ENCODE results near the gene RAB11FIP3. TPM values are rescaled to one million over a fixed set of nuclear protein-coding genes. Genes with fewer than 3 reads are reported as not detected.

Gene RAB11FIP3
- polyA plus RNA-seq, 1 donor, result 127 TPM

DNA sequence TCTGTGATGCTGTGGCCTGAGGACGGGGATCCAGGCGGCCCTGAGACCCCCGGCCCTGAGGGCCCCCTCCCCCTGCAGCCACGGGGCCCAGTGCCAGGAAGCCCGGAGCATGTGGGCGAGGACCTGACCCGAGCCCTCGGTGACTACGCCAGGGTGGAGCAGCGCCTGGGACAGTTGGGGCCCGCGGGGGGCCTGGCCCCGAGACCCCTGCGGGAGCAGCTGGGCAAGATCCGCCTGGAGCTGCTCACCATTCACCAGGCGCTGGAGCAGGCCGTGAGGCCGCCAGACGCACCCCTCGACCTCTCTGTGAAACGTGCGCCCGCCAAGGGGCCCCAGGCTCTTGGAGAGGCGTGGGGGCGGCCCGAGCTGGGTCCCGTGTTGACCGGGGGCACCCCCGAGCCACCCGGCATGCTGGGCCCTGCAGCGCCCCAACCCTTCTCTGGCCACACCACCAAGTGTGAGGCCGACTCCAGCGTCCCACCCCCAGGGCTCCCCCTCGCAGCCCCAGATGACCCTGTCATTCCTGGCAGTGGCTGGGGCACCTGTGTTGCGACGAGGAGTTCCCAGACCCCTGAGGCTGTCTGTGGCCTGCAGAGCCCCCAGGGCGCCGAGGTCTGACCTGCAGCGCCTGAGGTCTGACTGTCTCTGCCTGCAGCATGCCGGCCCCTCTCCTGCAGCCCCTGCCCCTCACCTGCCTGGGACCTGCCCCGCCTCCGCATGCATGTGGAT lies 139.4 kb downstream of the RAB11FIP3 start:
- DNase-seq, result no peak

GRCh38 chr16:565419-566330 lies 140.2 kb downstream of the RAB11FIP3 start:
- DNase-seq, result peak; percentile 85

DNA sequence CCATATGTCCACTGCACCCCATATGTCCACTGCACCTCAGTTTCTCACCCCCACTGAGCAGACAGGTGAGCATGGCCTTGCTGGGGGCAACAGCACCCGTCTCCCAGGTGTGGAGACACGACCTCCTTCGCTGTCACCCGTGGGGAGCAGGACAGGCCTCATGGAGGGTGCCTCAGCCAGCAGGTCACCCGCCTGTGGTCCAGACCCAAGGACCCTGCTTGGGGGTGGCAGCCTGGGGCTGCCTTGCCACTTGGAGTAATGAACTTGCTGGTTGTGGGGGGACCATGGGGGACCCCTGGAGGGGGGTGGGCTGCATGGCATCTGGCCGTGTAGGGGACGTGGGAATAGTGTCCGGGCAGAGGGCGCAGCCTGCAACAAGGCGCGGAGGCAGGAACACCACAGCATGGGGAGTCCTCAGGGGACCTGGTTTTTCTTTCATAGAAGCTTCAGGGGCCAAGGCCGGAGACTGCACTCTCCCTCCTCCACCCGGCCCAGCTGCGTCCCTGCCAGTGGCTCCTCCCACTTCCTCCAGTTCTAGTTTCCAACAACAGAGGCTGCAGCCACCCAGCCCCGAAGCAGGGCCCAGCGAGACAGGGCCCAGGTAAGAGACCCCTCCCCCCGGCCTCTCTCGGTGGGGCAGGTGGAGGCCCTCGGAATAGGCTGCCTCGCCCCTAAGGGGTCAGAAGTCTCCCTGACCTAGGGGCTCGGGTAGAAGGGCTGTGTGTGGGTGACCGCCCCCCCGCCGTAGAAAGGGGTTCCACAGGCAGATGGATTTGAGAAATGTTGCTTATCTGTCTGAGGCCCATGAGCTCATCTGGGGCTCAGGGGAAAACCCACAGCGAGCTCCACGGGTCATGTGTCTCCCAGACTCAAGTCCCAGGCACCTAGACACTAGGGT lies 141.3 kb downstream of the RAB11FIP3 start, which contains the start of gene NHLRC4:
NHLRC4 (plus strand) TSS at position 531 of the 898 bp plus-strand sequence. CDS start 1,043 bp downstream, outside the sequence.
- DNase-seq, result peak; percentile 82

- DNase-seq, result no peak
These were observed 142.2 kb downstream of the RAB11FIP3 start for GRCh38 chr16:567373-568256.

DNA sequence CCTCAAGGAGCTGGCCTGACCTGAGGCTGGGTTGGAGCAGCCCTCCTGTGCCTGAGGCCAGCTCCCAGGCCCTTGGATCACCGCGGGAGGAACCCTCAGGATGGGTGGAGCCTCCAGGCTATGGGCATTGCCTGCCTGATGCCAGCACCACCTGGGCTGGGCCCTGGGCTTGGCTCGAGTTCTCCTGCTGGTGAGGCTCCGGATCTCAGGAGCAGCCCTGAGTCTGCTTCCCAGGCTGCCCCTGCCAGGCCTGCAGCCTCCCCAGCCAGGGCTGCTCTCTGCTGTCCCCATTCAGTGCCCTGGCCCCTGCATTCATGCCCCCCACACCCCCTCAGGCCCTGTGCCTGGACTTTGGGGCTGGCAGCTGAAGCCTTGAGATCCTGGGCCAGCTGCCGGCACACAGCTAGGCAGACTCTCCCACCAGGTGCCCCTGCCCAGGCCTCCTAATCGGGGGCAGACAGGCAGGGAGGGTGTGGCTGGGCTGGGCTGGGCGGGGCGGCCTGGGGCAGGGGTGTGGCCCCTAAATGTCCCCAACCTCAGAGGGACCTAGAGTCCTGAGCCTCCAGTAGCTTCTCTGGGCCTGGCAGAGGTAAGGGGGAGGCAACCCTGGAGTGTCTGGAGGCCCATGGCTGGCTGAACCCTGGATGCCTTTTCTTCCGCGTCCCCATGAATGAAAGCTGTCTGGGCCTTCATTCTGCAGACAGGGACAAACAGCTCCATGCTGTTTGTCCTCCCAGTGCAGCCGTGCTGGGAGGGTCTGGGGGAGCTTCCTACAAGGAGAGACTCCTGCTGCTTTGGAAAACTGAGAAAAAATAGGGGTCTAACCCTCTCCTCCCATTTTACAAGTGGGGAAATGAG lies 143.2 kb downstream of the RAB11FIP3 start:
- DNase-seq, result no peak

GRCh38 chr16:569445-570254 lies 144.2 kb downstream of the RAB11FIP3 start, which contains the start of gene PIGQ:
PIGQ (plus strand) TSS chr16:569968; CDS start chr16:574075, 4,107 bp downstream.
- no peak for DNase-seq

Other genes starting within 250 kb of the RAB11FIP3 start
- gene HBA1, start 249.0 kb upstream of the RAB11FIP3 start, polyA plus RNA-seq (ENCODE audit: insufficient read length), result 394 TPM
- not detected for gene HBQ1, start 245.2 kb upstream of the RAB11FIP3 start, polyA plus RNA-seq (ENCODE audit: insufficient read length)
- 168 TPM for gene LUC7L, start 196.2 kb upstream of the RAB11FIP3 start, polyA plus RNA-seq (ENCODE audit: insufficient read length)
- 74.8 TPM for gene FAM234A, start 190.8 kb upstream of the RAB11FIP3 start, polyA plus RNA-seq (ENCODE audit: insufficient read length)
- gene RGS11, start 149.7 kb upstream of the RAB11FIP3 start, polyA plus RNA-seq (ENCODE audit: insufficient read length), result 1.4 TPM
- gene ARHGDIG, start 145.1 kb upstream of the RAB11FIP3 start, polyA plus RNA-seq (ENCODE audit: insufficient read length), result 3.6 TPM
- 2.4 TPM for gene PDIA2, start 142.5 kb upstream of the RAB11FIP3 start, polyA plus RNA-seq (ENCODE audit: insufficient read length)
- gene AXIN1, start 72.9 kb upstream of the RAB11FIP3 start, polyA plus RNA-seq (ENCODE audit: insufficient read length), result 14.7 TPM
- 52.8 TPM for gene MRPL28, start 55.1 kb upstream of the RAB11FIP3 start, polyA plus RNA-seq (ENCODE audit: insufficient read length)
- 56.1 TPM for gene PGAP6, start 43.7 kb upstream of the RAB11FIP3 start, polyA plus RNA-seq (ENCODE audit: insufficient read length)
- 106 TPM for gene NME4, start 28.4 kb upstream of the RAB11FIP3 start, polyA plus RNA-seq (ENCODE audit: insufficient read length)
- gene DECR2, start 23.8 kb upstream of the RAB11FIP3 start, polyA plus RNA-seq (ENCODE audit: insufficient read length), result 20.1 TPM
- gene CAPN15, start 102.1 kb downstream of the RAB11FIP3 start, polyA plus RNA-seq (ENCODE audit: insufficient read length), result 23.8 TPM
- 6.6 TPM for gene PRR35, start 134.7 kb downstream of the RAB11FIP3 start, polyA plus RNA-seq (ENCODE audit: insufficient read length)
- 4.7 TPM for gene NHLRC4, start 141.4 kb downstream of the RAB11FIP3 start, polyA plus RNA-seq (ENCODE audit: insufficient read length)
- gene PIGQ, start 144.3 kb downstream of the RAB11FIP3 start, polyA plus RNA-seq (ENCODE audit: insufficient read length), result 60.9 TPM
- 17.3 TPM for gene RAB40C, start 164.4 kb downstream of the RAB11FIP3 start, polyA plus RNA-seq (ENCODE audit: insufficient read length)
- 1.5 TPM for gene WFIKKN1, start 205.3 kb downstream of the RAB11FIP3 start, polyA plus RNA-seq (ENCODE audit: insufficient read length)
- gene METTL26, start 210.7 kb downstream of the RAB11FIP3 start, polyA plus RNA-seq (ENCODE audit: insufficient read length), result 38.0 TPM
- 15.5 TPM for gene MCRIP2, start 216.2 kb downstream of the RAB11FIP3 start, polyA plus RNA-seq (ENCODE audit: insufficient read length)
- 42.2 TPM for gene WDR90, start 223.7 kb downstream of the RAB11FIP3 start, polyA plus RNA-seq (ENCODE audit: insufficient read length)
- gene RHOT2, start 242.5 kb downstream of the RAB11FIP3 start, polyA plus RNA-seq (ENCODE audit: insufficient read length), result 70.8 TPM

All from left kidney (tissue), 2 donors.